ENCODE measurements around the gene FAM184A. TPM values are rescaled to one million over a fixed set of nuclear protein-coding genes. Genes with fewer than 3 reads are reported as not detected.

Gene FAM184A
- total and polyA plus RNA-seq, 8 donors: 1.8 to 6.4 (median 3.0) TPM

GRCh38 chr6:118914598-118914997 is 163.9 kb downstream of the FAM184A start:
- Histone ChIP-seq H3K36me3 (peaks cover 0 to 25% (median 5%) of the 10 kb centered on the region in 3 donors), H3K9me3 (no peaks in the 10 kb centered on the region), H3K27me3 (no peaks in the 10 kb centered on the region), H3K4me3 (no peak overlapping the region), H3K27ac (no peak overlapping the region), H3K4me1 (no peaks in the 10 kb centered on the region)
- TF ChIP-seq, protein P1, sequence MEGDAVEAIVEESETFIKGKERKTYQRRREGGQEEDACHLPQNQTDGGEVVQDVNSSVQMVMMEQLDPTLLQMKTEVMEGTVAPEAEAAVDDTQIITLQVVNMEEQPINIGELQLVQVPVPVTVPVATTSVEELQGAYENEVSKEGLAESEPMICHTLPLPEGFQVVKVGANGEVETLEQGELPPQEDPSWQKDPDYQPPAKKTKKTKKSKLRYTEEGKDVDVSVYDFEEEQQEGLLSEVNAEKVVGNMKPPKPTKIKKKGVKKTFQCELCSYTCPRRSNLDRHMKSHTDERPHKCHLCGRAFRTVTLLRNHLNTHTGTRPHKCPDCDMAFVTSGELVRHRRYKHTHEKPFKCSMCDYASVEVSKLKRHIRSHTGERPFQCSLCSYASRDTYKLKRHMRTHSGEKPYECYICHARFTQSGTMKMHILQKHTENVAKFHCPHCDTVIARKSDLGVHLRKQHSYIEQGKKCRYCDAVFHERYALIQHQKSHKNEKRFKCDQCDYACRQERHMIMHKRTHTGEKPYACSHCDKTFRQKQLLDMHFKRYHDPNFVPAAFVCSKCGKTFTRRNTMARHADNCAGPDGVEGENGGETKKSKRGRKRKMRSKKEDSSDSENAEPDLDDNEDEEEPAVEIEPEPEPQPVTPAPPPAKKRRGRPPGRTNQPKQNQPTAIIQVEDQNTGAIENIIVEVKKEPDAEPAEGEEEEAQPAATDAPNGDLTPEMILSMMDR (IDR thresholded peaks at IDR 0.05): no peak
- intact Hi-C loops (cut with DNase I): no loop called here
- FAIRE-seq: no peak
- ATAC-seq: no peak
- DNase-seq: no peak

DNA sequence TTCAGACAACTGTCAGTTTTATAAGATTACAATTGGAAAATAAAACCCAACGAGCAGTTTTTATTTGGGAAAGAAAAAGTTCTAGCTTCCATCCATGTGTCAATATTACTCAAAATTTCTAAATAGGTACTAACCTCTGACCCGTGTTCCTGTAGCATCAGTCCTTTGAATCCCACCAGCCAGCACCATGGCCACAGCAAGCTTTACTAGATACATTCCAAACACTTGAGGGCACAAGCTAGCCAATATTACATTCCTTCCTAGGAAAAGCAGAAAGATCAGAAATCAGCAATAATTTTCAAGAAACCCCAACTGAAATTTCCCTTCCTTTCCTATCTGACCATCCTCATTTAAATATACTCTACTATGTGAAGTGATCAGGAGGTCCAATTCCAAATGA is 165.3 kb downstream of the FAM184A start:
- no peaks in the 10 kb centered on the region for H3K9me3 ChIP-seq
- no peaks in the 10 kb centered on the region for H3K27me3 ChIP-seq
- intact Hi-C loops (cut with DNase I): no loop called here
- H3K36me3 ChIP-seq: peaks cover 0 to 35% (median 5%) of the 10 kb centered on the region in 3 donors
- TF ChIP-seq, protein P1 (IDR thresholded peaks at IDR 0.05): no peak
- 74 to 81% methylated on average over 2 of the region's 2 CpGs for WGBS, 2 donors
- DNase-seq (no peak), FAIRE-seq (no peak), ATAC-seq (no peak)
- H3K27ac ChIP-seq: no peak overlapping the region
- no peaks in the 10 kb centered on the region for H3K4me1 ChIP-seq
- no peak overlapping the region for H3K4me3 ChIP-seq

- DNase-seq: no peak
- H3K27ac ChIP-seq: no peak overlapping the region
- no peak overlapping the region for H3K4me3 ChIP-seq
- peak in 1 of 4 donors; percentile 27 for ATAC-seq
- no peaks in the 10 kb centered on the region for H3K9me3 ChIP-seq
- no peaks in the 10 kb centered on the region for H3K27me3 ChIP-seq
- no peaks in the 10 kb centered on the region for H3K4me1 ChIP-seq
- H3K36me3 ChIP-seq: peaks cover 0 to 38% (median 5%) of the 10 kb centered on the region in 3 donors
- intact Hi-C loops (cut with DNase I): no loop called here
- 90 to 94% methylated on average over 5 of the region's 5 CpGs for WGBS, 2 donors
- TF ChIP-seq, protein P1 (IDR thresholded peaks at IDR 0.05): no peak
- FAIRE-seq: no peak
Observed at GRCh38 chr6:118912646-118913045, 165.8 kb downstream of the FAM184A start.

Small RNAs within 50 kb of the gene (microRNA-seq; reads per million reads assigned to microRNA genes)
- 0.39 to 0.88 reads per million in 2 donors for gene MIR548B

Other genes with a start within 250 kb of the FAM184A start
- 10 to 100 TPM in 3 of 6 donors, 1 to 10 TPM in 3; 4.5 to 13.9 (median 9.6) TPM for gene ASF1A, start 184.5 kb downstream of the FAM184A start, total RNA-seq
- gene ASF1A, start 184.5 kb downstream of the FAM184A start, polyA plus RNA-seq: 1 to 10 TPM; 6.5 to 8.3 TPM
- gene MCM9, start 143.5 kb downstream of the FAM184A start, total RNA-seq: 10 to 100 TPM in 2 of 6 donors, 1 to 10 TPM in 4; 7.5 to 14.4 (median 8.9) TPM
- gene MCM9, start 143.5 kb downstream of the FAM184A start, polyA plus RNA-seq: 1 to 10 TPM; 5.0 to 5.9 TPM

All from pancreas (tissue), 10 donors.